Measurements from ENCODE around the gene EXOSC2.
"Not testable (repeated sequence)": the region's sequence is repeated elsewhere in the genome, so short reads cannot be mapped to it uniquely, and the experiment has no call there.

Gene EXOSC2

GRCh38 chr9:130667120-130667435, 26.5 kb upstream of the EXOSC2 start:
- no peak for DNase-seq (ENCODE audit: low read depth in 2 of 2)

DNA sequence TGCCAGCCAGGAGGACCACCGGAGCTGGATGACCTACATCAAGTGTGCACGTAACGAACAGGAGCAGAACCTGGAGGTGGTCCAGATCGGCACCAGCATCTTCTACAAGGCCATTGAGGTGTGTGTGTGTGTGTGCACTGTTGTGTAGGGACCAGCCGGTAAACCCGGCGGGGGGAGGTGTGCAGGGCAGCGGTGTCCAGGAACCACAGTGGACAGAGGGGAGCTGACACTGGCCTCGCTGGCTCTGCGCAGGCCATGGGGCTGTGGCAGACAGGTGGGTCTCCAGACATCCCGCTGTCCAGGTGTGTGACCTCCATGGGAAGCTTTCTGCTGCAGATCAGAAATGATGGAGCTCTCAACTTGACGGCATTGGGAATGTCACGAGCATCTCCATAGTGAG, 25.4 kb upstream of the EXOSC2 start:
- DNase-seq (ENCODE audit: low read depth in 2 of 2), result no peak

DNA sequence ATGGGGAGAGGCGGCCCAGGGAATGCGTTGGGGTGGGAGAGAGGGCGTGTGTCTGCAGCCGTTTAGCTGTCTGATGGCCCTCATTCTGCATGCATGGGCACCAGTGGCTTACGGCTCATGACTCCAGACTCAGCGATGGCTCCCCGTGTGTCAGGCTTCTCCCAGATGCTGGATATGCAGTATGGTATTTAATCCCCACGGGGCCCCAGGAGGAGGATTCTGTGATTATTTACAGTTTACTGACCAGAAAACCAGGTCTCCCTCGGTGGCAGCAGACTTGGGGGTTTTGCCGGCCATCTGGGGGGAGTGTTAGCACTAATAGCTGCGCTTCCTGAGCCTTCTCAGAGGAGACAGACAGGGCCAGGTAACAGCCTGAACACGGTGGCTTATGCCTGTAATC, 24.9 kb upstream of the EXOSC2 start:
- DNase-seq (ENCODE audit: low read depth in 2 of 2), result no peak

DNA sequence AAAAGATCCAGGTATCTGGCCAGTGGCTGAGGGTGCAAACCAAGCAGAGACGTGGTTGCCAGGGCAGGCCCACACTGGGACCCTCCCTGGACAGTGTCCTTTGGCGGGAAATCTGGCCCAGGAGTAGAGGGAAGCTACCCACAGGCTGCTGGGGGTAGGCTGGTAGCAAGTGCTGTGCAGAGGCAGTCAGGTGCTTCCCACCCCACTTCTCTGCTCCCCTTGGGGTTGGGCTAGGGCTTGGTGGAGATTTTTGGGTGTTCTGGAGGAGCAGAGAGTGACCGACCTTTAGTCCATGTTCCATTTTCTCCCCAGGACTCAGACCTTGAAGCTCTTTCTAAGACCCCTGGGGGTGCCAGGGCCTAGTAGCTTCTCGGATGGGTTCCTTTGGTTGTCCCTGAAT, 23.6 kb upstream of the EXOSC2 start:
- no peak for DNase-seq (ENCODE audit: low read depth in 2 of 2)

DNA sequence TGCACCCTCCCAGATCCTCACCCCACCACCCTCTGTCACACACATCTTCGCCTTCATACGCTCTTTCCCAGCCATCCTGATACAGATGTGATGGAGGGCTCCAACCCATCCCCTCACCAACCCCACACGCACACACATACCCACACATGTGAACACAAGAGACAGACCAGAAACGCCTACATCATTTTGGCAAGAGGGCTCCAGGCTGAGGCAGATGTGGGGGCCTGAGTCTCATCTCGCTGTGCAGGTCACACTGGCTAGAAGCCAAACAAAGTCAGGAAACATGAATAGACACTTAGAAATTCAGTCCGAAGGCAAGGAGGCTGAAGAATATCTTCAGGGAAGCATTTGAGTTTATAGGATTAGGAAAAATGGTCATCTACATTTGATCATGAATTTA, 22.9 kb upstream of the EXOSC2 start:
- no peak for DNase-seq (ENCODE audit: low read depth in 2 of 2)

GRCh38 chr9:130672466-130672865, 21.1 kb upstream of the EXOSC2 start:
- DNase-seq (ENCODE audit: low read depth in 2 of 2), result no peak

GRCh38 chr9:130672933-130673615, 20.5 kb upstream of the EXOSC2 start:
- no peak for DNase-seq (ENCODE audit: low read depth in 2 of 2)

DNA sequence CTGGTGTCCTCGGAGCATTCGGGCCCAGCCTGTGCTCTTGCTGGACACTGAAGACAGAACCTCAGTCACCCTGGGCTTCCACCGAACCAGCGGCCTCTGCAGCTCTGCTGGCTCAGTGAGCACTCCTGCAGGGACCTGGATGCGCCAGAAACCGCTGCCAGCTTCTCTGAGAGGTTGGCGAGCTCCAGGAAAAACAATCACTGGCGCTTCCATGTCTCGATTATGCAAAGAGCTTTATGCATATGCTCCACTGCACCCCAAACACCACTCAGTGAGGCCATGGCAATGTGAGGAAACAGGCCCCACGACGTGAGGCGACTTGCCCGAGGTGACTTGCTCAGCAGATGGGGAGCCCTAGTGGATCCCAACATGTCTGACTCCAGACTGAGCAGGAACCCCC, 18.2 kb upstream of the EXOSC2 start:
- DNase-seq (ENCODE audit: low read depth in 2 of 2), result no peak

DNA sequence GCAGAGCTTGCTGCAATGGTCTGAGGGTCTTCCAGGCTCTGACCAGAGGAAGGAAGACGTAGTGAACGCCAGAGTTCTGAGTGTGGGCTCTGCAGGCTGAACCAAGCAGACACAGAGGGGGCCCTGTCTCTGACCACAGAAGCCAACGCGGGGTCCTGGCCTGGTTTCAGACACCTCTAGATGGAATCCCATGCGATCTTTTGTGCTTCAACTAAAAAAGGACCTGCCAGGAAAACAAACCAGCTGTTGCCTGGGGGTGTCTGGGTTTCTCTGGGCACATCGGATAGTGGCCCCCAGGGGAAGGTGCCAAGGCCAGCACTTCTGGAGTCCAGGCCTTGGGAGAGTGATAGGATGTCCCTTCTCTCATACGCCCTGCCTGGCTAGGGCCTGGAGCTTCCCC, 16.3 kb upstream of the EXOSC2 start:
- DNase-seq (ENCODE audit: low read depth in 2 of 2), result no peak

- peak; percentile 37 to 63 for DNase-seq (ENCODE audit: low read depth in 2 of 2)
These were observed 12.5 kb upstream of the EXOSC2 start for GRCh38 chr9:130680836-130681768.

- no peak for DNase-seq (ENCODE audit: low read depth in 2 of 2)
These were observed 11.7 kb upstream of the EXOSC2 start for GRCh38 chr9:130681769-130682420.

DNA sequence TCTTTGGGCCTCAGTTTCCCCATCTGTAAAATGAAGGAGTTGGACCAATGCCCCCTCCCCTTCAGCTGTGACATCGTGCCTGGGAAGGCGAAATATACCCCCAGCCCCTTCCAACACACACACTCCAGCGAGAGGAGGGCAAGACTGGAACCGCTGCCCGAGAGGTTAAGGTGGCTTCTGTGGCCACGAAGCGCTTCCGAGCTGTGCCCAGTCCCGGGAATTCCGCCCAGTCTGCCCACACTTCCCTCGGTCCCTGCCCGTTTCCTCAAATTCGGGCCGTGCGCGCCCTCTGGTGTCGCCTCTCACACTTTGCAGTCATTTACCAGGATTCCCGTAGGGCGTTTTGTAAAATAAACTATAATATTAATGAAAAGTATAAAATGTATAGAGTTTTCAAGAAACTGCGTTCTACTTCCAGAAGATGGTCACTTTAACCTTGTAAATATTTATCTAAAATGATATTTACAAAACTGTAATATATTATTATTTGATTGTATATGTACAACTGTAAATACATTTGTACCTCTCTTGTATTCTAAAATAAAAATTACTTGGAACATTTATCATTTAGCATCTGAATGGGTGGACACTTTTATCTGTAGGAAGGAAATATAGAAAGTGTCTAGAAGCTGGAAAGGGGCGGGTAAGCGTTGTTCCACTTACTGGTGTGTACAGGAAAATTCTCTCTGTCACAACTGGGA, 11.0 kb upstream of the EXOSC2 start:
- DNase-seq (ENCODE audit: low read depth in 2 of 2), result peak; percentile 41 to 61

DNA sequence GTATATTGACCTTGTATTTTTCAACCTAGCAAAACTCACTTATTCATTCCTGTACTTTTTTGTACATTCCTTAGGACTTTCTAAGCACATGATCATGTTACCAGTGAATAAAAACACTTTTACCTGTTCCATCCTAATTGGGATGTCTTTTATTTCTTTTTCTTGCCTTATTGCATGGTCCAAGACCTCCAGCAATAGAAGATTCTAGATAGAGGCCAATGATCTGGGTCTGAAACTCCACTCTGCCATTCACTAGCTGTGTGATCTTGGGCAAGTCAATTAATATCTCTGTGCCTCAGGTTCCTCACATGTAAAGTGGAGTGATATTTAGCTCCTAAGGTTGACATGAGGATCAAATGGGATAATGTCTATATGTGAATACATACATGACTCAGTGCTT, 8.5 kb upstream of the EXOSC2 start:
- DNase-seq (ENCODE audit: low read depth in 2 of 2), result no peak

DNA sequence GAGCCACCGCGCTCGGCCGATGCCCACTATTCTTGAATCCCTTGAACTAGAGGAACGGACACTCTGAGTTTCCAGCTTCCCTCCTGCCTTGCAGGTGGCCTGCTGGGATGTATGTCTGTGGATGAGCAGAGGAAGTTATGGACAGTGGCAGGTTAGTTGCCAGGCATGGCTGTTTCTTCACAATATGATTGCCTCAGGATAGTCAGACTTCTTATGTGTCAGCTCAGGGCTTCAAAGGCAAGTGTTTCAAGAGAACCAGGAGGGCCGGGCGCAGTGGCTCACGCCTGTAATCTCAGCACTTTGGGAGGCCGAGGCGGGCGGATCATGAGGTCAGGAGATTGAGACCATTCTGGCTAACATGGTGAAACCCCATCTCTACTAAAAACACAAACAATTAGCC, 7.6 kb upstream of the EXOSC2 start:
- not testable (repeated sequence) for DNase-seq (ENCODE audit: low read depth in 2 of 2)

- no peak for DNase-seq (ENCODE audit: low read depth in 2 of 2)
These were observed 6.0 kb upstream of the EXOSC2 start for GRCh38 chr9:130687615-130688014.

DNA sequence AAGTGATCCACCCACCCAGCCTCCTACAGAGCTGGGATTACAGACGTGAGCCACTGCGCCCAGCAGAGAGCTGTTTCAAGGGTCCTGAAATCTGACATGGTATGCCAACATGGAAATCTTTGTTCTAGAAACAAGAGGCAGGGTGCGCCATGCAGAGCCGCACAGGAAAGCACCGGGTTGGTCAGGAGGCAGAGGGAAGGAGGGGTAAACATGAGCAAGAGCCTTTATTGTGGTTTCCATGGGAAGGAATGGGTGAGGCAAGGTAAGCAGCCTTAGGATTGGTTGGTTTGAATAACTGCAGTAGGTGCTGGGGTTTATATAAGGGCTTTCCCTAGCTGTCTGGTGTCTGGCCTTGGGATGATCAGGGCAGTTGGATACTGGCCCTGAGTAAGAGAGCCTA, 5.5 kb upstream of the EXOSC2 start:
- DNase-seq (ENCODE audit: low read depth in 2 of 2), result no peak

GRCh38 chr9:130689572-130689936, 4.0 kb upstream of the EXOSC2 start:
- no peak for DNase-seq (ENCODE audit: low read depth in 2 of 2)

DNA sequence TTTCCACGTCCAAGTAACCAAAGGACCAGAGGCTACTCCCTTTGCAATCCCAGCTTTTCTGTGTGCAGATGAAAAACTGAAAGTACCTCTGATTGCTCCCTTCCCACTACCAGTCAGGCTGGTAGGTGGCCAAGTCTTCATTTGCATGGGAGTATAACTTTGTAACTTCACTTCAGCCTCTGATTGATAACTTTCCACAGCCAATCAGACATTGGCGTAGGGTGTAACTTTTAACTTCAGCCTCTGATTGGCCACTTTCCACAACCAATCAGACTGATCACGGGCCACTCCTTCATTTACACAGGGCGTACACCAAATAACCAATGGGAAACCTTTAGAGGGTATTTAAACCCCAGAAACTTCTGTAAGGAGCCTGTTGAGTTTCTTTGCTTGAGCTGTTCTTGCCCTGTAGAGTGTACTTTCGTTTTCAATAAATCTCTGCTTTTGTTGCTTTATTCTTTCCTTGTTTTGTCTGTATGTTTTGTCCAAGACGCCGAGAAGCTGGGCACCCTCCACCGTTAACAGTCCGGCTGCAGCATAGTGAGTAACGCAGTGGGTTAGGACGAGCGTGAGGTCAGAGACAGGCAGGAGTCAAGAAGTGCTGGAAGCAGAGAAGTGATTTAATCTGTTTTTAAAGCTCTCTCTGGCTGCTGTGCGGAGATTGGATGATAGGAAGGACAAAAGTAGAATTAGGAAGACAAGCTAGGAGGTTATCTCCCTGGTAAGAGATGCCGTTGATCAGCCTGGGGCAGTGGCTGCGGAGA, 3.5 kb upstream of the EXOSC2 start:
- DNase-seq (ENCODE audit: low read depth in 2 of 2), result no peak

DNA sequence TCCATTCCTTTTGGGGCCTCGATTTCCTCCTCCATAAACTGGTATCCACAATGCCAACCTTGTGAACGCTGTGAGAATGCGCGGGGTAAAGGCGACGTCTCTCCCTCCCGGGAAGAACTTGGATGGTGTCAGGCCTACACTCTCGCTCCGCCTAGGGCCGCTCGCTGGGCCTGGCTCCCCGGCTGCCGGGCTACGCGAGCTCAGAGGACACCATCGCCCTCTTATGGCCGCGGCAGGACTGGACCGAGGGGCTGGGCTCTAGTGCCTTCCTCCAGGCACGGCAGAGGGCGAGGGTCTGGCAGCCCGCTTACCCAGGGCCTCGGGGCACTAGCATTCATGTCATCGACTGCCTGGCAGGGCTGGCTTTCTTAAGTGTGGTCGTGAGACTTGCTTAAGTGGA, 1.3 kb upstream of the EXOSC2 start:
- DNase-seq (ENCODE audit: low read depth in 2 of 2), result no peak

DNA sequence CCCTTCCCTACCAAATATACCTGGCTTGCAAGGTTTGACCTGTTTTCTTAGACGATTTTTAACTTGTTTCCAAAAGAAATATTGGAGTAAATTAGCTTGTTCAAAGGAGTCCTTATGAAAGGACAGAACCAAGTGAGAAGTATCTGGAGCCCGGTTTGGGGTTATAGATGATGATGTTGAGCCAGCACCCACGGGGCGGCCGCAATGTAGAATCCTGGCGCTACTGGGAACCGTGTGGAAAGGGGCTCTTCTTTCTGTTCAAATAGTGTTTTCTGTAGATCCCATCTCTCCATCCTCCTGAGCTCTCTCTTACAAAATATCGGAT, 517 bp upstream of the EXOSC2 start:
- no peak for DNase-seq (ENCODE audit: low read depth in 2 of 2)

GRCh38 chr9:130694205-130694604, 625 bp downstream of the EXOSC2 start:
- DNase-seq (ENCODE audit: low read depth in 2 of 2), result no peak
